Measurements from ENCODE around the gene CILP2. TPM values are rescaled to one million over a fixed set of nuclear protein-coding genes. Genes with fewer than 3 reads are reported as not detected.

CILP2 gene
- total RNA-seq, 4 donors from 2014 or later, result 0.19 to 0.27 TPM; not detected in 2

GRCh38 chr19:19502281-19502680 is 35.8 kb upstream of the CILP2 start:
- no peak for ATAC-seq
- no peaks in the 10 kb centered on the region for H3K27me3 ChIP-seq
- no peak for TF ChIP-seq POLR2AphosphoS5 (IDR thresholded peaks at IDR 0.05)
- no peaks in the 10 kb centered on the region for H3K4me1 ChIP-seq
- no peak overlapping the region for H3K27ac ChIP-seq
- H3K4me3 ChIP-seq, result no peak overlapping the region
- WGBS, 2 donors (ENCODE audit: low coverage in 1 of 2), result 95% methylated on average over 4 of the region's 19 CpGs; no CpG with 5 or more reads in 1 of the 2 donors
- H3K9me3 ChIP-seq, result no peaks in the 10 kb centered on the region
- peaks cover 0 to 100% of the 10 kb centered on the region in 2 donors for H3K36me3 ChIP-seq

- ATAC-seq, result no peak
- no peak overlapping the region for H3K27ac ChIP-seq
- no peaks in the 10 kb centered on the region for H3K27me3 ChIP-seq
- no peaks in the 10 kb centered on the region for H3K9me3 ChIP-seq
- WGBS, 2 donors (ENCODE audit: low coverage in 1 of 2), result 64 to 82% methylated on average over 3 to 12 of the region's 18 CpGs
- H3K36me3 ChIP-seq, result peaks cover 0 to 100% of the 10 kb centered on the region in 2 donors
- no peak for TF ChIP-seq EP300 (IDR thresholded peaks at IDR 0.05)
- TF ChIP-seq POLR2A (IDR thresholded peaks at IDR 0.05), result no peak
- no peak for TF ChIP-seq CTCF (IDR thresholded peaks at IDR 0.05)
- TF ChIP-seq POLR2AphosphoS5 (IDR thresholded peaks at IDR 0.05), result no peak
- H3K4me3 ChIP-seq, result no peak overlapping the region
- H3K4me1 ChIP-seq, result no peaks in the 10 kb centered on the region
Observed at GRCh38 chr19:19502808-19503602, 35.1 kb upstream of the CILP2 start.

GRCh38 chr19:19504754-19505668 is 33.1 kb upstream of the CILP2 start:
- ATAC-seq, result no peak

GRCh38 chr19:19505669-19506326 is 32.3 kb upstream of the CILP2 start:
- H3K27ac ChIP-seq, result no peak overlapping the region
- no peaks in the 10 kb centered on the region for H3K4me1 ChIP-seq
- H3K4me3 ChIP-seq, result no peak overlapping the region
- TF ChIP-seq POLR2A (IDR thresholded peaks at IDR 0.05) (no peak), CTCF (IDR thresholded peaks at IDR 0.05) (no peak), EP300 (IDR thresholded peaks at IDR 0.05) (no peak), POLR2AphosphoS5 (IDR thresholded peaks at IDR 0.05) (no peak)
- H3K9me3 ChIP-seq, result no peaks in the 10 kb centered on the region
- WGBS, 2 donors (ENCODE audit: low coverage in 1 of 2), result 81 to 88% methylated on average over 5 to 9 of the region's 27 CpGs
- no peak for ATAC-seq
- peaks cover 0 to 74% of the 10 kb centered on the region in 2 donors for H3K36me3 ChIP-seq
- no peaks in the 10 kb centered on the region for H3K27me3 ChIP-seq

More at GRCh38 chr19:19504754-19505668, 33.1 kb upstream of the CILP2 start:
- no peaks in the 10 kb centered on the region for H3K27me3 ChIP-seq
- no peaks in the 10 kb centered on the region for H3K9me3 ChIP-seq
- no peak overlapping the region for H3K4me3 ChIP-seq
- no peak overlapping the region for H3K27ac ChIP-seq
- H3K4me1 ChIP-seq, result no peaks in the 10 kb centered on the region
- no peak for TF ChIP-seq POLR2AphosphoS5 (IDR thresholded peaks at IDR 0.05)
- TF ChIP-seq POLR2A (IDR thresholded peaks at IDR 0.05), result no peak
- no peak for TF ChIP-seq EP300 (IDR thresholded peaks at IDR 0.05)
- TF ChIP-seq CTCF (IDR thresholded peaks at IDR 0.05), result no peak
- WGBS, 2 donors (ENCODE audit: low coverage in 1 of 2), result 90 to 100% methylated on average over 3 of the region's 23 CpGs
- H3K36me3 ChIP-seq, result peaks cover 0 to 82% of the 10 kb centered on the region in 2 donors

GRCh38 chr19:19506592-19506991 is 31.5 kb upstream of the CILP2 start:
- Histone ChIP-seq H3K9me3 (no peaks in the 10 kb centered on the region), H3K27me3 (no peaks in the 10 kb centered on the region), H3K27ac (no peak overlapping the region), H3K4me1 (no peaks in the 10 kb centered on the region), H3K4me3 (no peak overlapping the region), H3K36me3 (peaks cover 0 to 66% of the 10 kb centered on the region in 2 donors)
- no peak for ATAC-seq
- WGBS, 2 donors (ENCODE audit: low coverage in 1 of 2), result 40 to 75% methylated on average over 1 to 5 of the region's 12 CpGs
- TF ChIP-seq POLR2A (IDR thresholded peaks at IDR 0.05), result no peak
- TF ChIP-seq EP300 (IDR thresholded peaks at IDR 0.05), result no peak
- no peak for TF ChIP-seq CTCF (IDR thresholded peaks at IDR 0.05)
- no peak for TF ChIP-seq POLR2AphosphoS5 (IDR thresholded peaks at IDR 0.05)
